HepG2 (cell line): ENCODE data around the gene SEC62.

Experiments
- CTCF ChIP-seq: sonication (generic); formaldehyde crosslinking; IDR thresholded peaks from 2 replicates; pipeline ENCODE4 v1.5.0; 2020; ENCODE audit warnings: mild to moderate bottlenecking, missing genetic modification reagents, moderate library complexity
- EZH2 ChIP-seq: conservative IDR thresholded peaks from 2 replicates; pipeline ENCODE4 v1.6.1; 2012; ENCODE audit warnings: mild to moderate bottlenecking, low read depth, low read length, moderate library complexity
- MTA3 ChIP-seq: sonication (generic); formaldehyde crosslinking; IDR thresholded peaks from 2 replicates; pipeline ENCODE4 v1.4.0; 2020; ENCODE audit warnings: missing genetic modification reagents
- MYC ChIP-seq: sonication (generic); formaldehyde crosslinking; IDR thresholded peaks from 2 replicates; pipeline ENCODE4 v1.9.0; 2021; ENCODE audit warnings: missing genetic modification reagents, borderline replicate concordance
- MYNN ChIP-seq: sonication (generic); formaldehyde crosslinking; IDR thresholded peaks from 2 replicates; pipeline ENCODE4 v1.4.0; 2020; ENCODE audit warnings: mild to moderate bottlenecking, low read depth, missing genetic modification reagents
- NR3C1 ChIP-seq: sonication (generic); formaldehyde crosslinking; IDR thresholded peaks from 2 replicates; pipeline ENCODE4 v1.4.0; 2020; ENCODE audit warnings: missing genetic modification reagents
- PHB2 ChIP-seq: fragments of 450-650 bp; IDR thresholded peaks from 2 replicates; pipeline ENCODE4 v1.6.1; 2018; ENCODE audit not compliant: partially characterized antibody
- POLR2A ChIP-seq, 2 experiments: IDR thresholded peaks; 2 replicates each; pipeline ENCODE4 v1.6.1; 2011; ENCODE audit warnings: low read depth in 2 of 2, low read length in 2 of 2, mild to moderate bottlenecking in 1 of 2, moderate library complexity in 1 of 2; ENCODE audit not compliant: insufficient read depth in 1 of 2
- U2AF2 ChIP-seq: fragments of 200-400 bp; formaldehyde crosslinking; IDR thresholded peaks from 2 replicates; pipeline ENCODE4 v1.6.1; 2017; ENCODE audit warnings: low read depth, mild to moderate bottlenecking, low read length
- ZNF777 ChIP-seq: sonication (generic); formaldehyde crosslinking; IDR thresholded peaks from 2 replicates; pipeline ENCODE4 v1.4.0; 2020; ENCODE audit warnings: missing genetic modification reagents
- ZXDC ChIP-seq: sonication (generic); formaldehyde crosslinking; IDR thresholded peaks from 2 replicates; pipeline ENCODE4 v1.5.0; 2020; ENCODE audit warnings: mild to moderate bottlenecking, missing genetic modification reagents

GRCh38 chr3:169966951-169967915 is 626 bp downstream of the SEC62 start:
- TF ChIP-seq MYNN (no peak), MTA3 (CRISPR knock-in tag) (no peak), ZNF777 (CRISPR knock-in tag) (no peak), U2AF2 (no peak), CTCF (CRISPR knock-in tag) (no peak), PHB2 (no peak), EZH2 (no peak), ZXDC (CRISPR knock-in tag) (no peak), MYC (CRISPR knock-in tag) (no peak; the same call in 1 of the 2 replicates), NR3C1 (CRISPR knock-in tag) (no peak), POLR2A (IDR thresholded peaks at IDR 0.05; ENCODE audit: insufficient read depth in 1 of 2, low read depth in 2 of 2, low read length in 2 of 2) (peak in 1 of 2 experiments; percentile 16; a peak in 1 of 4 replicates)
